HG03520 (cell line): ENCODE data around the gene FCN3.

Experiments
- ATAC-seq: cut with Tn5 transposase; IDR thresholded peaks from one replicate; pipeline ENCODE4 v1.9.1; 2021; ENCODE audit warnings: mild to moderate bottlenecking, moderate library complexity; ENCODE audit not compliant: unreplicated experiment

The FCN3 gene

GRCh38 chr1:27381969-27382762 is 7.5 kb upstream of the FCN3 start:
- no peak for ATAC-seq

DNA sequence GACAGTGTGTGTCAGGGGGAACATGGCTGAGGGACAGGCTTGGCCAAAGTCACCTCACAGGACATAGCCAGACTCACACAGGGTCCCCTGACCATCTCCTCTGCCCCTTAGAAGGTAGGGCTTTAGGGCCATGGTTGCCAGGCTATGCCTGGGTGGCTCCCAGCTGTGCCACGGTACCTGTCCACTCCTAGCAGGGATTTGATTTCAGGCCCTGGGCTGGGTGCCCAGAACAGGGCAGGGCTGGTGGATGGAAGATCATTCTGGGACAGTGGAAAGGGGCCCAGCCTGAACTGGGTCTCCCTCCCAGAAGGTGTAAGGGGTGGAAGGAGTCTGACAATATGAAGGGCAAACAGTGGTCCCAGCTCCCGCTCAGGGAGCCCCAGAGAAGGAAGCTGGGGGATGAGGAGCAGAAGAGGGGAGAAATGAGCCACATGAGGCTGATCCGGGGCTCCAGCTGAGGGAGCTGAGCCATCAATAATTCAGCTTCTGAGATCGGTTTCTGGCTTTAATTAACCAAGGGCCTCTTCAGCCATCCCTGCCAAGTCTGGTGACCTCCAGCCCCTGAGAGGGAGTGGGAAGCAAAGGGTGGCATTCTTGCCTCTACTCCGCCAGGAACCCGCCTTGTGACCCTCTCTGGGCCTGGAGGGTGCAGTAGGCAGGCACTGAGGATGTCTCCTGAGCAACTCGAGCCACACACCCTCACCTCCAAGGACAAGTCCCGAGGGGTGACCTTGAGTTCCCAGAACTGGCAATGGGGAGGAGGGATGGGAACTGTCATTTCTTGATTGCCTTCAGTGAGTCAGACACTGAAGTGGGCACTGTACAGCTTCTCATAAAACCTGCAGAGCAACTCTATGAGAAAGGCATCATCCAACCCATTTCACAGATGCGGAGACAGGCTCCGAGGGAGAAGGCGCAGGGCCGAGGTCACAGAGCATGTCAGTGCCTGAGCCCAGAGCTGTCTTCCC is 6.4 kb upstream of the FCN3 start:
- ATAC-seq, result no peak

GRCh38 chr1:27380224-27380623 is 5.6 kb upstream of the FCN3 start:
- ATAC-seq, result no peak

DNA sequence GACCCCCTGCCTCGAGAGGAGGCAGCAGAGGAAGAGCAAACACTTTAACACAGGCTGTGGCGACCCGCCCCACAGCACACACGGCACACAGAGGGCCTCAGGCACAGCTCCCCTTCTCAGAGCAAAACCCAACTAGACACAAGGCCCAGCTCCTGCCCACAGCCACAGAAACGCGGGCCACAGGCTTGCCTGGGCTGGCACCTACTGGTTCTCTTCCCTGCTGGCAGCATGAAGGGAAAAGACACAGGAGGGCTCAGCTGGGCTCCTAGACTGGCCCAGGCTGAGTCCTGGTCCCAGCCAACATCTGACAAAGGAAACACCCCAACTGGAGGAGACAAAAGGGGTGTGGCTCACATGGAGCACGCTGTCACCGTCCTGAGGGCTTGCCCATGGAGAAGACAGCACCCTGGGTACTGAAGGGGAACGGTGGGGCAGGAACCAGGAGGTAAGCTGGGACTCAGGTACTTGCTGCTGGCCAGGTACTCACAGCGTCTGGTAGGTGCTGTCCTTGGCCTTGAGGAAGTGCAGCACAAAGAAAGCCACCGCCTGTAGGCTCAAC is 5.0 kb upstream of the FCN3 start:
- no peak for ATAC-seq

- no peak for ATAC-seq
Measured at GRCh38 chr1:27377760-27378495, 3.3 kb upstream of the FCN3 start.

GRCh38 chr1:27372808-27373690 is 1.6 kb downstream of the FCN3 start:
- ATAC-seq, result no peak

GRCh38 chr1:27372022-27372807 is 2.4 kb downstream of the FCN3 start:
- no peak for ATAC-seq

DNA sequence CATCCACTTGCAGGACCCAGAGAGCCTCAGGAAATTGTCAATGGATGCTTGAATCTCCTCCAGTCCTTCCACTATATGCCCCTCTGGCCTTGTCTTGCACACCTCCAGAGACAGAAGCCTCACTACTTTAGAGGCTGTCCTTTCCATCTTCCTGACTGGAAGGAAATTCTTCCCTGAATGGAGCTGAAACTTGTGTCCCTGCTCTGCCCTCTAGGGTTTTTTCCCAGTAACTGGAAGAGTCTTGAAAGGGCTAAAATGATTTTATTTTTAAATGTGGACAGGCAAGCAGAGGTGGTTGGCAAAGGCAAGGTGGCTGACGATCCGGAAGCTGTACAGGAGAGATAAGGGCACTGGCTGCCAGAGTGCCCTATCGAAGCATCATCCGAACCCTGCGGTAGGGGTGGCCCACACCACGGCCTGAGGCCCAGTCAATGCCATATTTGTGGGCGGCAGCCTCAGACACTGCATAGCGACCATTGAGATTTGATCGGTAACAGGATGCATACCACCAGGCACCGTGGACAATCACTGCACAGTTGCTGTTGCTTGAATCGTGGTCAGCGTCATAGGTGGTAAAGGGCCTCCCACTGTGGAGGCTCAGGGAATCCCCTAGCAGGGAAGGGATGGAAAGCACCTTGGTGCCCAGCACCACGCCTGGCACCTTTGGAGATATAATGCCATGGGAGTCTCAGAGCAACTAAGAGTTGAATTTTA is 5.6 kb downstream of the FCN3 start:
- no peak for ATAC-seq

DNA sequence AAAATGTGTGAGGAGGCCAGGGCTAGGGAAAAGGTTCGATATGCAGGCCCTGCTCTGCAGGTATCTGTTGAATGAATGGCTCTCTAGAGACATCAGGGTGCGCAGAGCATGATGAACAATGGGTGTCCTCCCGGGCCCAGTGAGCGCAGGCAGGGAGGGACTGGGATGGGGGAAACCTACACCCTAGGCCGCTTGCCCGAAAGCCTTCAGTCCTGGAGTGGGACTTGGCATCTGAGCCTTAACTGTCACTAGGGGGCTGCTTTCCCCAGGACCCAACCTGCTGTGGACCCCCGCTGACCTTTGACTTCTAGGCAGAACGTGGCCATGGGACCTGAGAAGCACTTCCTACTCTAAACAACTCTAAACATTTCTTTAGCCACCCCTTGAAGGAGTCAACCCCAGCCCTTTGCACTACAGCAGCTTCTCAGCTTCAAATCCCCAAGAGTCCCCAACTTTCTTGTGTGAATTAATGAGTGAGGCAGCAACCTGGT is 7.4 kb downstream of the FCN3 start:
- no peak for ATAC-seq

GRCh38 chr1:27366411-27367159 is 8.0 kb downstream of the FCN3 start, which contains the start of gene MAP3K6:
TSS of gene MAP3K6 (minus strand) at chr1:27366961. CDS start at chr1:27366597, 364 bp downstream.
- ATAC-seq, result no peak

GRCh38 chr1:27366113-27366410 is 8.6 kb downstream of the FCN3 start:
- ATAC-seq, result no peak

GRCh38 chr1:27365372-27366112 is 9.1 kb downstream of the FCN3 start:
- ATAC-seq, result no peak

GRCh38 chr1:27364696-27365371 is 9.8 kb downstream of the FCN3 start:
- ATAC-seq, result no peak

DNA sequence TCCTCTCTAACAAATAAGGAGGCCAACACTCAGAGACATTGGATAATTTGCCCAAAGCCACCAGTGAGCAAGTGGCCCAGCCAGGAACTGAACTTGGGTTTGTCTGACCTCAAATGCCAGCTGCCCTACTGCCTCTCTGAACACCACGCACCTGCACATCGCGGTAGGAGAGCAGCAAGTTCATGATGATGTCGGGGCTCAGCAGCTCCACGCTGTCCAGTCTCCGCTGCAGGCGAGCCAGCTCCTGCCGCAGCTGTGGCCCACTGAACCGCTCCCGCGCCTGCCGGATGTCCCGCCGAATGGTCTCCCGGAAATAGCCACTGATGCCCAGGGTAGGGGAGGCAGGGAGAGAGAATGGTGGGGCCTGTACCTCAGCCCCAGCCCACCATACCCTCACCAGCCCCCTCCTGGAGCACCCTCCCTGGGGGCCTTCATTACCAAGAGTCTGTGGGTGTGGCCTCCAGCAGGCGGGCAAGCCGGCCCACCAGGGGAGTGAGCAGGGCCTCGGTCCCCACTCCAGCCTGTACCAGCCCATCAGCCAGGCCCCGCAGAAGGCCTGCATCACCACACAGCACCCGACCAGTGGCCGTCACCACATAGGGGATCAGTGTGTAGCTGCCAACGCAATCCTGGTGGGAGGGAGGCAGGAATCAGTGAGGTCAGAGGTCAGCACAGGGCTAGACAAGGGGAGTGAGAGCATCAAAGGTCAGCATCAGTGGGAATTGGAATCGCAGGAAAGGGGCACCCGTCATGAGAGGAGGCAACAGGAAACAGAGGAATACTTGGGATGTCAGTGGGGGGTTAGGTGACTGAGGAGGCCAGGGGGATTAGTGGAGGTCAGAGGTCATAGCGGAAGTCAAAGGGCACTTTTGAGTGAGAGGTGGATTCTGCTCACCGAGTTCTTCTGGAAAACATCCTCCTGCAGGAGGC is 10.6 kb downstream of the FCN3 start:
- ATAC-seq, result no peak

GRCh38 chr1:27361553-27361952 is 13.1 kb downstream of the FCN3 start:
- ATAC-seq, result no peak
